A673 (cell line): ENCODE results near the gene CENATAC.

Source experiments
- EZH2 ChIP-seq: fragments of 200-600 bp; sonication (generic); IDR thresholded peaks from 2 replicates; pipeline ENCODE4 v1.6.1; 2017; ENCODE audit warnings: borderline replicate concordance, low read depth, mild to moderate bottlenecking, mixed read lengths, antibody characterized with exemption, low read length; ENCODE audit not compliant: poor library complexity, severe bottlenecking
- TF ChIP-seq, protein P1 (sequence below): fragments of 300-800, 200-600 bp; sonication (generic); conservative IDR thresholded peaks from 2 replicates; pipeline ENCODE4 v1.5.1; 2017; ENCODE audit warnings: low read depth, mild to moderate bottlenecking, antibody characterized with exemption, low read length, moderate library complexity, mixed read lengths

GRCh38 chr11:119044708-119045107 is 46.8 kb downstream of the CENATAC start:
- TF ChIP-seq, protein P1, sequence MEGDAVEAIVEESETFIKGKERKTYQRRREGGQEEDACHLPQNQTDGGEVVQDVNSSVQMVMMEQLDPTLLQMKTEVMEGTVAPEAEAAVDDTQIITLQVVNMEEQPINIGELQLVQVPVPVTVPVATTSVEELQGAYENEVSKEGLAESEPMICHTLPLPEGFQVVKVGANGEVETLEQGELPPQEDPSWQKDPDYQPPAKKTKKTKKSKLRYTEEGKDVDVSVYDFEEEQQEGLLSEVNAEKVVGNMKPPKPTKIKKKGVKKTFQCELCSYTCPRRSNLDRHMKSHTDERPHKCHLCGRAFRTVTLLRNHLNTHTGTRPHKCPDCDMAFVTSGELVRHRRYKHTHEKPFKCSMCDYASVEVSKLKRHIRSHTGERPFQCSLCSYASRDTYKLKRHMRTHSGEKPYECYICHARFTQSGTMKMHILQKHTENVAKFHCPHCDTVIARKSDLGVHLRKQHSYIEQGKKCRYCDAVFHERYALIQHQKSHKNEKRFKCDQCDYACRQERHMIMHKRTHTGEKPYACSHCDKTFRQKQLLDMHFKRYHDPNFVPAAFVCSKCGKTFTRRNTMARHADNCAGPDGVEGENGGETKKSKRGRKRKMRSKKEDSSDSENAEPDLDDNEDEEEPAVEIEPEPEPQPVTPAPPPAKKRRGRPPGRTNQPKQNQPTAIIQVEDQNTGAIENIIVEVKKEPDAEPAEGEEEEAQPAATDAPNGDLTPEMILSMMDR = peak; percentile 39
- no peak for TF ChIP-seq EZH2
